A549 (cell line): ENCODE measurements around the gene WDR70. TPM values are rescaled to one million over a fixed set of nuclear protein-coding genes. Genes with fewer than 3 reads are reported as not detected.

Source experiments
- ATAC-seq, 2 experiments: fragments of 200-7000 bp in 1 of 2; fragments of >200 bp in 1 of 2; cut with Nextera tagmentation in 1 of 2; cut with Tn5 transposase in 1 of 2; 3 replicates each; pipeline versions ENCODE4 v1.8.0 to v1.9.1; 2018 to 2020; ENCODE audit warnings: mild to moderate bottlenecking in 1 of 2, moderate library complexity in 1 of 2
- CTCF ChIA-PET: fragments of 300-600 bp; sonication (Branson Sonifier 250); formaldehyde crosslinking; extraction: SDS; loops from one replicate; lab custom pipeline; 2021; ENCODE audit warnings: antibody characterized with exemption, inconsistent platforms; lab: Yijun Ruan, JAX
- POLR2A ChIA-PET: fragments of 350-600 bp; formaldehyde crosslinking; extraction: SDS; loops from one replicate; lab custom pipeline; 2021; ENCODE audit warnings: antibody characterized with exemption, inconsistent platforms; lab: Yijun Ruan, JAX
- DNase-seq, 2 experiments: peaks; one replicate each; pipeline versions ENCODE4 v3.0.0 to v3.0.0-alpha.2; 2011 to 2016; ENCODE audit warnings: low read depth in 1 of 2, low spot score in 1 of 2
- FAIRE-seq: peaks from 2 replicates; lab custom pipeline; 2011; peaks lifted over from hg19 to GRCh38; lab: Jason Lieb, UNC
- H3K27ac ChIP-seq, 2 experiments: fragments of >200 bp; sonication (Bioruptor Twin); formaldehyde crosslinking; 3 replicates each; pipeline ENCODE4 v1.5.1; 2016 to 2017
- H3K4me1 ChIP-seq: fragments of >200 bp; sonication (Bioruptor Twin); formaldehyde crosslinking; 3 replicates; pipeline ENCODE4 v1.6.1; 2016
- H3K4me2 ChIP-seq: fragments of >200 bp; sonication (Bioruptor Twin); formaldehyde crosslinking; 3 replicates; pipeline ENCODE4 v1.6.1; 2016
- H3K4me3 ChIP-seq: fragments of >200 bp; sonication (Bioruptor Twin); formaldehyde crosslinking; 3 replicates; pipeline ENCODE4 v1.5.1; 2016
- H3K9me3 ChIP-seq: fragments of >200 bp; sonication (Bioruptor Twin); formaldehyde crosslinking; 3 replicates; pipeline ENCODE4 v1.6.1; 2016
- BHLHE40 ChIP-seq: IDR thresholded peaks from 2 replicates; pipeline ENCODE4 v1.6.1; 2012; ENCODE audit warnings: low read depth, low read length, inconsistent platforms
- CHD4 ChIP-seq: fragments of 200-600 bp; sonication (generic); IDR thresholded peaks from 2 replicates; pipeline ENCODE4 v1.6.1; 2016; ENCODE audit warnings: antibody characterized with exemption, mild to moderate bottlenecking, borderline replicate concordance
- EHMT2 ChIP-seq: fragments of 200-600 bp; sonication (generic); IDR thresholded peaks from 2 replicates; pipeline ENCODE4 v1.6.1; 2016; ENCODE audit warnings: antibody characterized with exemption, low read depth, mild to moderate bottlenecking, moderate library complexity
- FOXS1 ChIP-seq: fragments of 250-450 bp; sonication (Bioruptor Pico); IDR thresholded peaks from 2 replicates; pipeline ENCODE4 v1.5.0; 2020; ENCODE audit warnings: mild to moderate bottlenecking, moderate library complexity
- GATA3 ChIP-seq: IDR thresholded peaks from 2 replicates; pipeline ENCODE4 v1.6.1; 2012; ENCODE audit warnings: borderline replicate concordance
- HOXB13 ChIP-seq: fragments of 250-450 bp; sonication (Bioruptor Pico); IDR thresholded peaks from 2 replicates; pipeline ENCODE4 v1.5.0; 2020; ENCODE audit warnings: low read depth, mild to moderate bottlenecking, moderate library complexity
- KDM5A ChIP-seq: fragments of 200-600 bp; sonication (generic); IDR thresholded peaks from 2 replicates; pipeline ENCODE4 v1.6.1; 2016; ENCODE audit warnings: antibody characterized with exemption, mild to moderate bottlenecking
- NFE2L2 ChIP-seq: fragments of 150-350 bp; conservative IDR thresholded peaks from 2 replicates; pipeline ENCODE4 v1.6.1; 2014; ENCODE audit warnings: low read length
- NPAS2 ChIP-seq: fragments of 250-450 bp; sonication (Bioruptor Pico); IDR thresholded peaks from 2 replicates; pipeline ENCODE4 v1.8.0; 2022; ENCODE audit warnings: mild to moderate bottlenecking, moderate library complexity, borderline replicate concordance
- PHF8 ChIP-seq: fragments of 200-600 bp; sonication (generic); IDR thresholded peaks from 2 replicates; pipeline ENCODE4 v1.6.1; 2016; ENCODE audit warnings: low read depth, mild to moderate bottlenecking, antibody characterized with exemption, moderate library complexity, borderline replicate concordance
- POLR2AphosphoS2 ChIP-seq: conservative IDR thresholded peaks from 2 replicates; pipeline ENCODE4 v1.6.1; 2012; ENCODE audit warnings: low read length, improper control_type of control experiment, inconsistent platforms
- RCOR1 ChIP-seq: fragments of 150-350 bp; IDR thresholded peaks from 2 replicates; pipeline ENCODE4 v1.6.1; 2014; ENCODE audit warnings: antibody characterized with exemption, low read length, low read depth
- SREBF2 ChIP-seq: fragments of 450-650 bp; IDR thresholded peaks from 2 replicates; pipeline ENCODE4 v1.6.1; 2014; ENCODE audit warnings: mild to moderate bottlenecking, moderate library complexity
- TFCP2L1 ChIP-seq: fragments of 250-450 bp; sonication (Bioruptor Pico); IDR thresholded peaks from 2 replicates; pipeline ENCODE4 v1.5.0; 2021; ENCODE audit warnings: mild to moderate bottlenecking
- ZFP36 ChIP-seq: fragments of 450-650 bp; IDR thresholded peaks from 2 replicates; pipeline ENCODE4 v1.6.1; 2014; ENCODE audit warnings: borderline replicate concordance; ENCODE audit not compliant: partially characterized antibody
- ZNF302 ChIP-seq: fragments of 250-450 bp; sonication (Bioruptor Pico); IDR thresholded peaks from 2 replicates; pipeline ENCODE4 v1.9.0; 2021; ENCODE audit warnings: inconsistent platforms, mild to moderate bottlenecking, moderate library complexity
- WGBS: methylation state at CpG from one replicate; pipeline ENCODE4 v1.1.6; 2017; ENCODE audit errors: missing lambda C conversion rate; 5-methylcytosine and 5-hydroxymethylcytosine counted together
- polyA plus RNA-seq, 4 experiments: library from polyadenylated mRNA; depleted of rRNA in 3 of 4; stranded (reverse); fragments of >200 nt; fragmentation: RNase III in 1 of 4; extraction: RNeasy Plus Mini Kit Qiagen cat#74134 plus additional on column Dnase treatment in 1 of 4; gene quantifications; 2 replicates in 3 of 4; 3 replicates in 1 of 4; pipeline ENCODE4 v1.2.3, GENCODE V29; 2011 to 2017
- TF ChIP-seq, protein P1 (sequence below): IDR thresholded peaks from 2 replicates; pipeline ENCODE4 v1.6.1; 2012
- TF ChIP-seq, protein P2 (sequence below): fragments of 450-650 bp; IDR thresholded peaks from 2 replicates; pipeline ENCODE4 v1.6.1; 2014; ENCODE audit warnings: antibody characterized with exemption
- TF ChIP-seq, protein P3 (sequence below): fragments of >200 bp; sonication (Bioruptor Twin); formaldehyde crosslinking; IDR thresholded peaks from 3 replicates; pipeline ENCODE4 v1.5.1; 2016
- TF ChIP-seq, protein P4 (sequence below): fragments of >200 bp; sonication (Bioruptor Twin); formaldehyde crosslinking; IDR thresholded peaks from 2 replicates; pipeline ENCODE4 v1.6.1; 2016
- TF ChIP-seq, protein P5 (sequence below): IDR thresholded peaks from 2 replicates; pipeline ENCODE4 v1.6.1; 2012

Gene WDR70
- polyA plus RNA-seq, 2 of the 4 experiments (the other 2 are of a cell fraction), result 13.8 to 28.8 TPM

DNA sequence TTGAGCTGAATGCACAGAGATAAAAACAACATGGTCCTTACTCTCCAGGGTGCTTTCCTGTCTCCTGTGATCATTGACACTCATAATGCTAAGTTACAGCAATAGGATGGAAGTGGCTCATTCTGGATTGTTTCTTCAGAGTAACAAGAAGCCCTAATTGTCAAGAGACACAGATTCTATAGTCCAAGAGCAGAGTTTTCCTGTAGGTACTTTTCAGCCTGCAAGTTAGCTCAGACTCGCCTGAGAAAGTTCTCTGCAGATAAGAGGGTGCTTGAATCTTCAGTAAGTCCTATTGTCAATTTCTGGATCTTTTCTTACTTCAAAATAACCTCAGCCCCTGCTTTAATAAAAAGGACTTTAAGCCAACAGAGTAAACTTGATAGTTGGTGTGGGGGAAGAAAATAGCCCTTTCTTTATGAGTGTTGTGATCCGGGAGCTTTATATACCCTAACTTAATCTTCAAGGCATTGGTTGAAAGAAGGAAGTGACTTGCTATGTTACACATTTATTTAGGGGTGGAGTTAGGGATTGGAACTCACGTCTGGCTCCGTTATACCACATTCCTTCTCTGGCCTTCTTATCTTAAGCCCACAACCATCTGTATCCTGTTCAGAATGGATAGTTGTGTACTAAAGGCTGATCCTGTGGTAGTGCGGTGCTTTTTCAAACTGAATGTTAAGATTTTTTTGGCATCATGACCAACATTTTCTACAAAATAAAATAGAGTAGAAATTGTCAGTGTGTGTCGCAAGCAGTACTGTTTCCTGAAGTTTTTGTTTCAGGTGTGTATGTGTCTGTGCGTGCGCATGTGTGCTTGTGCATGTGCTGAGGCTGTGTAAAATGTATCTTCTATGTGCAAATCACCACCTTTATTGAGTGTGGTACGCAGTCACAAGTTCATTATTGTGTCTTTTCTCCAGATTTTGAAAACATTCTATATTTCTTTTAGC lies 173.9 kb downstream of the WDR70 start:
- no peak for ATAC-seq
- CTCF ChIA-PET, result no interaction called here

DNA sequence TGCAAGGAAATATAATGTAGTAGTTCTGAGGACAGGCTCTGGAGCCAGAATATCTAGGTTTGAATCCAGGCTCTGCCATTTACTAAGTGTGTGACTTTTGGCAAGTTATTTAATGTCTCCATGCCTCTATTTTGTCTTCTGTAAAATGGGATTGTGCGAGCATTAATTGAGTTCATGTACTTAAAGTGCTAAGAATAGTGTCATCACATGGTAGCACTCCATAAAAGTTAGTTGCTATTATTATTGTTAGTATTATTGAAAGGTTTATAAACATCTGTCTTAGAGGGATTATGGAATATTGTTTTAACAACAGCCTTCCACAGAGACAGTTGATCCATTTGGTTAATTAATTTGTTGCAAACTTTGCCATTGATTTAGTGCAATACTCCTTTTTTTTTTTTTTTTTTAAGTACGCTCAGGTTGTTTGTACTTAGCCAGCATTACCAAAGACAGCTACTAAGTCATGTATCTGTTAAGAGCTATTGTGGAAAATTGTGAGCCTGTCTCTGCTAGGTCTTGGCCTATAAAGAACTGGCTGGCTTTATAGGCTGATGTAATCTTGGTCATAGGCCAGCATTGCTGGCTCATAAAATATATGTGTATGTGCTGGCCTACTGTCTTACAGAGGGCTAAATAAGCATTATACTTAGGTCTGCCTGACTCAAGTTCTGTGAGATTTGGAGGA lies 174.7 kb downstream of the WDR70 start:
- no peaks in the 10 kb centered on the region for H3K4me1 ChIP-seq
- FAIRE-seq (no peak), ATAC-seq (no peak), DNase-seq (no peak)
- ChIA-PET CTCF (no interaction called here), POLR2A (no interaction called here)
- TF ChIP-seq RCOR1 (no peak), EHMT2 (no peak), GATA3 (no peak), NPAS2 (CRISPR knock-in tag) (no peak), BHLHE40 (no peak), TFCP2L1 (no peak), PHF8 (no peak), KDM5A (no peak), SREBF2 (no peak), HOXB13 (CRISPR knock-in tag) (no peak), POLR2AphosphoS2 (no peak), NFE2L2 (no peak), ZNF302 (CRISPR knock-in tag) (no peak), FOXS1 (CRISPR knock-in tag) (no peak)
- TF ChIP-seq, protein P1, sequence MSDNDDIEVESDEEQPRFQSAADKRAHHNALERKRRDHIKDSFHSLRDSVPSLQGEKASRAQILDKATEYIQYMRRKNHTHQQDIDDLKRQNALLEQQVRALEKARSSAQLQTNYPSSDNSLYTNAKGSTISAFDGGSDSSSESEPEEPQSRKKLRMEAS, result no peak
- TF ChIP-seq, protein P2, sequence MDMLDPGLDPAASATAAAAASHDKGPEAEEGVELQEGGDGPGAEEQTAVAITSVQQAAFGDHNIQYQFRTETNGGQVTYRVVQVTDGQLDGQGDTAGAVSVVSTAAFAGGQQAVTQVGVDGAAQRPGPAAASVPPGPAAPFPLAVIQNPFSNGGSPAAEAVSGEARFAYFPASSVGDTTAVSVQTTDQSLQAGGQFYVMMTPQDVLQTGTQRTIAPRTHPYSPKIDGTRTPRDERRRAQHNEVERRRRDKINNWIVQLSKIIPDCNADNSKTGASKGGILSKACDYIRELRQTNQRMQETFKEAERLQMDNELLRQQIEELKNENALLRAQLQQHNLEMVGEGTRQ, result no peak
- TF ChIP-seq, protein P3, sequence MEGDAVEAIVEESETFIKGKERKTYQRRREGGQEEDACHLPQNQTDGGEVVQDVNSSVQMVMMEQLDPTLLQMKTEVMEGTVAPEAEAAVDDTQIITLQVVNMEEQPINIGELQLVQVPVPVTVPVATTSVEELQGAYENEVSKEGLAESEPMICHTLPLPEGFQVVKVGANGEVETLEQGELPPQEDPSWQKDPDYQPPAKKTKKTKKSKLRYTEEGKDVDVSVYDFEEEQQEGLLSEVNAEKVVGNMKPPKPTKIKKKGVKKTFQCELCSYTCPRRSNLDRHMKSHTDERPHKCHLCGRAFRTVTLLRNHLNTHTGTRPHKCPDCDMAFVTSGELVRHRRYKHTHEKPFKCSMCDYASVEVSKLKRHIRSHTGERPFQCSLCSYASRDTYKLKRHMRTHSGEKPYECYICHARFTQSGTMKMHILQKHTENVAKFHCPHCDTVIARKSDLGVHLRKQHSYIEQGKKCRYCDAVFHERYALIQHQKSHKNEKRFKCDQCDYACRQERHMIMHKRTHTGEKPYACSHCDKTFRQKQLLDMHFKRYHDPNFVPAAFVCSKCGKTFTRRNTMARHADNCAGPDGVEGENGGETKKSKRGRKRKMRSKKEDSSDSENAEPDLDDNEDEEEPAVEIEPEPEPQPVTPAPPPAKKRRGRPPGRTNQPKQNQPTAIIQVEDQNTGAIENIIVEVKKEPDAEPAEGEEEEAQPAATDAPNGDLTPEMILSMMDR, result no peak
- TF ChIP-seq, protein P4, sequence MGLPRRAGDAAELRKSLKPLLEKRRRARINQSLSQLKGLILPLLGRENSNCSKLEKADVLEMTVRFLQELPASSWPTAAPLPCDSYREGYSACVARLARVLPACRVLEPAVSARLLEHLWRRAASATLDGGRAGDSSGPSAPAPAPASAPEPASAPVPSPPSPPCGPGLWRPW, result no peak
- TF ChIP-seq, protein P5, sequence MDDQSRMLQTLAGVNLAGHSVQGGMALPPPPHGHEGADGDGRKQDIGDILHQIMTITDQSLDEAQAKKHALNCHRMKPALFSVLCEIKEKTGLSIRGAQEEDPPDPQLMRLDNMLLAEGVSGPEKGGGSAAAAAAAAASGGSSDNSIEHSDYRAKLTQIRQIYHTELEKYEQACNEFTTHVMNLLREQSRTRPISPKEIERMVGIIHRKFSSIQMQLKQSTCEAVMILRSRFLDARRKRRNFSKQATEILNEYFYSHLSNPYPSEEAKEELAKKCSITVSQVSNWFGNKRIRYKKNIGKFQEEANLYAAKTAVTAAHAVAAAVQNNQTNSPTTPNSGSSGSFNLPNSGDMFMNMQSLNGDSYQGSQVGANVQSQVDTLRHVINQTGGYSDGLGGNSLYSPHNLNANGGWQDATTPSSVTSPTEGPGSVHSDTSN, result no peak
- 0 out of 3 replicates have a peak, but pooled peaks cover 5% of the 10 kb centered on the region for H3K9me3 ChIP-seq
- H3K4me3 ChIP-seq, result no peak overlapping the region
- no peak overlapping the region for H3K27ac ChIP-seq
- H3K4me2 ChIP-seq, result no peak overlapping the region
- 98% methylated on average over 2 of the region's 2 CpGs for WGBS

More for the DNA sequence above, 173.9 kb downstream of the WDR70 start:
- Histone ChIP-seq H3K4me2 (no peak overlapping the region), H3K4me3 (no peak overlapping the region), H3K9me3 (0 out of 3 replicates have a peak, but pooled peaks cover 5% of the 10 kb centered on the region), H3K27ac (no peak overlapping the region), H3K4me1 (no peaks in the 10 kb centered on the region)
- WGBS, result 83% methylated on average over 9 of the region's 9 CpGs
- FAIRE-seq (no peak), DNase-seq (no peak)
- no peak for TF ChIP-seq EHMT2
- no peak for TF ChIP-seq ZFP36
- TF ChIP-seq CHD4, result no peak
- TF ChIP-seq POLR2AphosphoS2, result no peak
- TF ChIP-seq, protein P5, result no peak
- POLR2A ChIA-PET, result no interaction called here
